Measurements from ENCODE around the gene ANKRD11.

- TF ChIP-seq POLR2A (IDR thresholded peaks at IDR 0.05; ENCODE audit: low read depth, low read length), result no peak
- TF ChIP-seq TAF1 (IDR thresholded peaks at IDR 0.05; ENCODE audit: low read depth, low read length), result no peak
- TF ChIP-seq POLR2AphosphoS5 (IDR thresholded peaks at IDR 0.05; ENCODE audit: low read depth, low read length), result no peak
- no peak for TF ChIP-seq POU2F2 (IDR thresholded peaks at IDR 0.05; ENCODE audit: low read depth, low read length)
- TF ChIP-seq SPI1 (IDR thresholded peaks at IDR 0.05; ENCODE audit: low read depth, low read length), result no peak
These were observed 125.8 kb downstream of the ANKRD11 start for GRCh38 chr16:89364606-89365005.
